Effector memory CD8-positive, alpha-beta T cell (primary cell): ENCODE data around the gene LTO1.

ENCODE experiments used
- ATAC-seq: fragments of 150-1000 bp; cut with Tn5 transposase; replicated peaks from 2 replicates; pipeline ENCODE4 v1.10.0; 2021; ENCODE audit warnings: mild to moderate bottlenecking, moderate library complexity
- DNase-seq, 3 experiments: peaks; one replicate each; pipeline ENCODE4 v3.0.0; 2021
- H3K27ac Mint-ChIP-seq, 2 donors: one replicate each; pipeline ENCODE4 v1.8.0; 2022; ENCODE audit warnings: mild to moderate bottlenecking in 2 of 2, mixed read lengths in 2 of 2, moderate library complexity in 2 of 2
- H3K27me3 Mint-ChIP-seq, 2 donors: one replicate each; pipeline ENCODE4 v1.8.0; 2022; ENCODE audit warnings: mixed read lengths in 2 of 2
- H3K36me3 Mint-ChIP-seq: one replicate; pipeline ENCODE4 v1.8.0; 2022; ENCODE audit warnings: mild to moderate bottlenecking, moderate library complexity, mixed read lengths; ENCODE audit not compliant: insufficient read depth
- H3K4me1 Mint-ChIP-seq, 2 donors: one replicate each; pipeline ENCODE4 v1.8.0; 2022; ENCODE audit warnings: low read depth in 2 of 2, mixed read lengths in 2 of 2
- H3K4me3 Mint-ChIP-seq, 2 donors: one replicate each; pipeline ENCODE4 v1.8.0; 2022; ENCODE audit warnings: mild to moderate bottlenecking in 2 of 2, mixed read lengths in 2 of 2, moderate library complexity in 2 of 2
- H3K9me3 Mint-ChIP-seq, 2 donors: one replicate each; pipeline ENCODE4 v1.8.0; 2022; ENCODE audit warnings: mixed read lengths in 2 of 2

The LTO1 gene

GRCh38 chr11:69640260-69640994 is 34.7 kb downstream of the LTO1 start:
- ATAC-seq (no peak), DNase-seq (no peak)
- Mint-ChIP-seq H3K4me3 (peak overlapping the region; percentile 81 to 82), H3K9me3 (no peaks in the 10 kb centered on the region), H3K27ac (no peak overlapping the region), H3K4me1 (peaks cover 21 to 25% of the 10 kb centered on the region in 2 donors), H3K27me3 (peaks cover 31 to 67% of the 10 kb centered on the region in 2 donors), H3K36me3 (peaks cover 8% of the 10 kb centered on the region)

DNA sequence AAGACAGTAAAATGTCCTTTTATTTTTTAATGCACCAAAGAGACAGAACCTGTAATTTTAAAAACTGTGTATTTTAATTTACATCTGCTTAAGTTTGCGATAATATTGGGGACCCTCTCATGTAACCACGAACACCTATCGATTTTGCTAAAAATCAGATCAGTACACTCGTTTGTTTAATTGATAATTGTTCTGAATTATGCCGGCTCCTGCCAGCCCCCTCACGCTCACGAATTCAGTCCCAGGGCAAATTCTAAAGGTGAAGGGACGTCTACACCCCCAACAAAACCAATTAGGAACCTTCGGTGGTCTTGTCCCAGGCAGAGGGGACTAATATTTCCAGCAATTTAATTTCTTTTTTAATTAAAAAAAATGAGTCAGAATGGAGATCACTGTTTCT is 35.3 kb downstream of the LTO1 start:
- peaks cover 8% of the 10 kb centered on the region for H3K36me3 Mint-ChIP-seq
- H3K4me3 Mint-ChIP-seq: peak overlapping the region; percentile 81 to 82
- peaks cover 35 to 69% of the 10 kb centered on the region in 2 donors for H3K27me3 Mint-ChIP-seq
- no peaks in the 10 kb centered on the region for H3K9me3 Mint-ChIP-seq
- H3K4me1 Mint-ChIP-seq: peaks cover 21 to 25% of the 10 kb centered on the region in 2 donors
- ATAC-seq (no peak), DNase-seq (no peak)
- H3K27ac Mint-ChIP-seq: no peak overlapping the region

- no peak overlapping the region for H3K27ac Mint-ChIP-seq
- H3K9me3 Mint-ChIP-seq: no peaks in the 10 kb centered on the region
- H3K36me3 Mint-ChIP-seq: peaks cover 8% of the 10 kb centered on the region
- H3K4me1 Mint-ChIP-seq: peaks cover 21 to 25% of the 10 kb centered on the region in 2 donors
- peaks cover 41 to 76% of the 10 kb centered on the region in 2 donors for H3K27me3 Mint-ChIP-seq
- ATAC-seq: no peak
- H3K4me3 Mint-ChIP-seq: peak overlapping the region; percentile 48 to 51
- DNase-seq: no peak
These were observed 36.0 kb downstream of the LTO1 start for GRCh38 chr11:69638941-69639681.

DNA sequence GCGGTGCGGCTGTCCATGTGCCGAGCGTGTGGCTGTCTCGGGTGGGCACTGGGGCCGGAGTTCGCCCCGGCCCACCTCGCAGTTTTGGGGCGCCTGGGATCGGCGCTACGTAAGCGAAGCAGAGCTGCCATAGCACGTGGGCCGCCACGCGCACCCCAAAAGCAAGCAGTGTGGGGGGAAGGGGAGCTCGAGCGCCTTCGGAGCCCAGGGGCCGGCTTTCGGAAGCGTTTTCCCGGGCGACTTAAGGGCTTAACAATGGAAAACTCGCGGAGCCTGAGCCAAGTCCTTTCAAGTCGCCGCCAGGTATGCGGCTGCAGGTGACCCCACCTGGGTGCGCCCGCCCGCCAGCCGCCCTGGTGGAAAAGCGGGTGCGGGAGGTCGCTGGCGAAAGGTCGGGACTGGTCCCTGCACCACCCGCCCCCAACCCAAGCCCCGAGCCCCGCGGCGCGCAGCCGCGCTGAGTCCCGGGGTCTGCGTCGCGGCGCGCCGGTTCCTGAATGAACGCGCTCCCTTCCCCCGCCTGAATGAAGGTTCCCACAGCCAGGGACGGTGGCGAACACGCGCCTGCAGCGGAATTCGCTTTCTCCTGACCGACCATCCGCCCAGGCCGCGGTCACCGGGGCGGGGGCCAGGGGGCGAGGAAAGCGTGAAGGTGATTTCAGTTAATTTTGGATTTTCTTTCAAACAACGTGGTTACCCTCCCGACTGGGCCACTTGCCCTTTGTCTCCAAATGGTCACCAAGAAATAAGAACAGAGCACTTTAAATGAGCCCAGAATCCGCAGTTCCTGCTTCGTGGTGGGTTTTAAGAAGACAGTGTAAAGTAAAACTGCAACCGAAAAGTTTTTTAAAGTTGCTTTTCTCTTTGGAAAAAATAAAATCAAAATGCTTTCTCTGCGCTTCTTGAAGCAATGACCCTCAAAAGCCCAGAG is 36.9 kb downstream of the LTO1 start:
- peaks cover 8% of the 10 kb centered on the region for H3K36me3 Mint-ChIP-seq
- peaks cover 21 to 22% of the 10 kb centered on the region in 2 donors for H3K4me1 Mint-ChIP-seq
- no peak overlapping the region for H3K27ac Mint-ChIP-seq
- no peak for ATAC-seq
- no peak for DNase-seq
- peak overlapping the region; percentile 55 to 59 for H3K4me3 Mint-ChIP-seq
- no peaks in the 10 kb centered on the region for H3K9me3 Mint-ChIP-seq
- peaks cover 44 to 85% of the 10 kb centered on the region in 2 donors for H3K27me3 Mint-ChIP-seq

DNA sequence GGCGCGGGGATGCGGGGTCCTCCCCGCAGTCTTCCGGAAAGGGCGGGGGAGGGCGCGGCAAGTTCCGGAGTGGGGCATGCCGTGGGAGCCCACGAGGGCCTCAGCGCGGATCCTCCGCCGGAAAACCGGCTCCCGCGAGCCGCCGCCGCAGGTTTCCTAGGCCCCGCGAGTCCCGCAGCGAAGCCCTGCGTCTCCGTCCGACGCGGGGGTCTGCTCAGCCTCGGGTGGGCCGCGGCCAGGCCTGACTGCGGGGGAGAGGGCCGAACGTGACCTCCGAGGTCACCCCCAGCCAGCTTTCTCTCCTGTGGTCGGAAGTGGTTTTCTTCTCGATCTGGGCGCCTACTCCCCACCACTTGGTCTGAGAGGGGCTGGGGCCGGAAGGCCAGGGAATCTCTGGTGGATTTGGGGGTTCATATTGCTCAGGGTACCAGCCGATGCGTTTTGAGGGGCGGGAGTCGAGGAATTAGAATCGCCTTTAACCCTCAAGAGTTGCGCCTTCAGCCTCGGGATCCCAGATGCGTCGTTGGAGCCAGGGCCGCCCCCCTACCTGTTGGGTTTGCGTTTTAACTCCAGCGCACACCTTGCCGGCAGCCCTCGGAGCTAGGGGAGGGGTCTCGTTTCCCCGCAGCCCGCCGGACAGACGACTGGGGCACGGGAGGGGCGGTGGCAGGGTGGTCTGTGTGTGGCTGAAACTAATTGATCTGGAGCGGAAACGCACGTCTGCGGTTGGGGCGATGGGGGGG is 37.8 kb downstream of the LTO1 start:
- Mint-ChIP-seq H3K9me3 (no peaks in the 10 kb centered on the region), H3K4me3 (peak overlapping the region; percentile 55 to 59), H3K4me1 (peaks cover 21 to 22% of the 10 kb centered on the region in 2 donors), H3K27me3 (peaks cover 44 to 93% of the 10 kb centered on the region in 2 donors), H3K36me3 (peaks cover 8% of the 10 kb centered on the region), H3K27ac (no peak overlapping the region)
- DNase-seq: no peak
- ATAC-seq: no peak

GRCh38 chr11:69636512-69637197 is 38.5 kb downstream of the LTO1 start:
- Mint-ChIP-seq H3K36me3 (peaks cover 8% of the 10 kb centered on the region), H3K9me3 (no peaks in the 10 kb centered on the region), H3K4me3 (peak overlapping the region; percentile 35 to 47), H3K27me3 (peaks cover 44 to 100% of the 10 kb centered on the region in 2 donors), H3K4me1 (peaks cover 21 to 22% of the 10 kb centered on the region in 2 donors), H3K27ac (no peak overlapping the region)
- ATAC-seq (no peak), DNase-seq (no peak)

- H3K27me3 Mint-ChIP-seq: peaks cover 40 to 100% of the 10 kb centered on the region in 2 donors
- DNase-seq (no peak), ATAC-seq (no peak)
- no peaks in the 10 kb centered on the region for H3K9me3 Mint-ChIP-seq
- no peak overlapping the region for H3K4me3 Mint-ChIP-seq
- H3K4me1 Mint-ChIP-seq: peaks cover 15 to 17% of the 10 kb centered on the region in 2 donors
- peaks cover 8% of the 10 kb centered on the region for H3K36me3 Mint-ChIP-seq
- H3K27ac Mint-ChIP-seq: no peak overlapping the region
These were observed 39.2 kb downstream of the LTO1 start for GRCh38 chr11:69635804-69636511.

GRCh38 chr11:69635195-69635594 is 40.0 kb downstream of the LTO1 start:
- H3K36me3 Mint-ChIP-seq: peaks cover 6% of the 10 kb centered on the region
- no peaks in the 10 kb centered on the region for H3K9me3 Mint-ChIP-seq
- ATAC-seq (no peak), DNase-seq (no peak)
- no peak overlapping the region for H3K4me3 Mint-ChIP-seq
- H3K27me3 Mint-ChIP-seq: peaks cover 32 to 93% of the 10 kb centered on the region in 2 donors
- H3K27ac Mint-ChIP-seq: no peak overlapping the region
- H3K4me1 Mint-ChIP-seq: peaks cover 10 to 12% of the 10 kb centered on the region in 2 donors

- no peak for DNase-seq
- Mint-ChIP-seq H3K4me1 (peaks cover 5 to 12% of the 10 kb centered on the region in 2 donors), H3K36me3 (peaks cover 4% of the 10 kb centered on the region), H3K27ac (no peak overlapping the region), H3K4me3 (no peak overlapping the region), H3K27me3 (peaks cover 32 to 93% of the 10 kb centered on the region in 2 donors), H3K9me3 (peaks cover 4 to 5% of the 10 kb centered on the region in 2 donors)
- no peak for ATAC-seq
These were observed 40.6 kb downstream of the LTO1 start for GRCh38 chr11:69634590-69634989.

DNA sequence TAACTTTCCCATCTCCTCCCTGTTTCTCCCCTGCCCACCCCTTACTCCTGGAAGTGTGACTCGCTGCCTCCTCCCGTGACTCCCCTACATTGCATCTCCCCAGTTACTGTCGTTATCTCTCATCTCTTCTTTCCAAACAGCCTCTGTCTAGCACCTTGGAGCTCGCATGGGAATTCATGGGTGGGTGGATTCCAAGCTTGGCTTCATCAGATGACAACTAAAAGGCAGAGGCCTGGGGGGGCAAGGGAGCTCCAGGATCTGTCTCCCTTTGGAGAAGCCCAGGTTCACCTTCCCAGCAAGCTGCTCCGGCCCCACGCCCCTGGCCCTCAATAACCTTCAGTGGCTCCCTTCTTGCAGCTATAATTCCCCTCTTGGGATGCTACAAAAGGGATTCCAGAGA is 41.1 kb downstream of the LTO1 start:
- ATAC-seq: no peak
- Mint-ChIP-seq H3K4me3 (no peak overlapping the region), H3K9me3 (peaks cover 6 to 11% of the 10 kb centered on the region in 2 donors), H3K4me1 (peaks cover 5 to 11% of the 10 kb centered on the region in 2 donors), H3K27ac (no peak overlapping the region), H3K27me3 (peaks cover 33 to 93% of the 10 kb centered on the region in 2 donors), H3K36me3 (peaks cover 4% of the 10 kb centered on the region)
- DNase-seq: no peak

GRCh38 chr11:69632900-69633299 is 42.3 kb downstream of the LTO1 start:
- Mint-ChIP-seq H3K27me3 (peaks cover 30 to 87% of the 10 kb centered on the region in 2 donors), H3K9me3 (peaks cover 6 to 11% of the 10 kb centered on the region in 2 donors), H3K4me1 (peaks cover 5 to 6% of the 10 kb centered on the region in 2 donors), H3K27ac (no peak overlapping the region), H3K36me3 (no peaks in the 10 kb centered on the region), H3K4me3 (no peak overlapping the region)
- ATAC-seq: no peak
- no peak for DNase-seq

- peaks cover 48 to 87% of the 10 kb centered on the region in 2 donors for H3K27me3 Mint-ChIP-seq
- no peak for DNase-seq
- H3K4me1 Mint-ChIP-seq: no peaks in the 10 kb centered on the region
- no peak overlapping the region for H3K4me3 Mint-ChIP-seq
- no peak overlapping the region for H3K27ac Mint-ChIP-seq
- peaks cover 6 to 11% of the 10 kb centered on the region in 2 donors for H3K9me3 Mint-ChIP-seq
- no peak for ATAC-seq
- no peaks in the 10 kb centered on the region for H3K36me3 Mint-ChIP-seq
These were observed 44.7 kb downstream of the LTO1 start for GRCh38 chr11:69630424-69630823.
